Esophagus muscularis mucosa (tissue), 3 donors: Measurements from ENCODE around the gene KLK7.

Source experiments
- POLR2A ChIP-seq: fragments of 450-650 bp; IDR thresholded peaks from one replicate; pipeline ENCODE4 v1.6.1; 2017; ENCODE audit warnings: antibody characterized with exemption, moderate library complexity, mild to moderate bottlenecking, low read depth
- POLR2AphosphoS5 ChIP-seq, 2 donors: sonication (generic); formaldehyde crosslinking; IDR thresholded peaks; one replicate each; pipeline ENCODE4 v1.6.1; 2017; ENCODE audit warnings: antibody characterized with exemption in 2 of 2
- TF ChIP-seq, protein P1 (sequence below), 3 experiments: fragments of 200-600 bp in 2 of 3; fragments of 450-650 bp in 1 of 3; sonication (generic) in 2 of 3; IDR thresholded peaks; one replicate each; pipeline ENCODE4 v1.5.1; 2017 to 2019; ENCODE audit warnings: antibody characterized with exemption in 3 of 3, mild to moderate bottlenecking in 2 of 3, moderate library complexity in 1 of 3

DNA sequence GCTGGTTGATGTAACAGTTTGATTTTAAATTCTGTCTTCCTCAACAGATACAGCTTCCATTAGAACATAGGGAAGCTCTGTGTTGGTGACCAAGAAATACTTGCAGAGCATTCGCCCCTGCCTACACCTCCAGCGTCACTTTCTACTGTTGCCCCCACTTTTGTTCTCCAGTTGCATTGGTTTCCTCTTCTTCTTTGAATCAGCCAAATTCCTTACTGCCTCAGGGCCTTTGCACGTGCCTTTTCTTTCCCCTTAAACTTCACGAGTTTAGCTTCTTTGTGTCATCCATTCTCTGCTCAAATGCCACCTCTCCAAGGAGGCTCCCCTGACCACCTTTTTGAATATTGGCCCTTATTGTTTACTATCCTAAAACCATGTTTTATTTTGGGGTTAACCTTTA lies 36.6 kb downstream of the KLK7 start:
- TF ChIP-seq, protein P1, sequence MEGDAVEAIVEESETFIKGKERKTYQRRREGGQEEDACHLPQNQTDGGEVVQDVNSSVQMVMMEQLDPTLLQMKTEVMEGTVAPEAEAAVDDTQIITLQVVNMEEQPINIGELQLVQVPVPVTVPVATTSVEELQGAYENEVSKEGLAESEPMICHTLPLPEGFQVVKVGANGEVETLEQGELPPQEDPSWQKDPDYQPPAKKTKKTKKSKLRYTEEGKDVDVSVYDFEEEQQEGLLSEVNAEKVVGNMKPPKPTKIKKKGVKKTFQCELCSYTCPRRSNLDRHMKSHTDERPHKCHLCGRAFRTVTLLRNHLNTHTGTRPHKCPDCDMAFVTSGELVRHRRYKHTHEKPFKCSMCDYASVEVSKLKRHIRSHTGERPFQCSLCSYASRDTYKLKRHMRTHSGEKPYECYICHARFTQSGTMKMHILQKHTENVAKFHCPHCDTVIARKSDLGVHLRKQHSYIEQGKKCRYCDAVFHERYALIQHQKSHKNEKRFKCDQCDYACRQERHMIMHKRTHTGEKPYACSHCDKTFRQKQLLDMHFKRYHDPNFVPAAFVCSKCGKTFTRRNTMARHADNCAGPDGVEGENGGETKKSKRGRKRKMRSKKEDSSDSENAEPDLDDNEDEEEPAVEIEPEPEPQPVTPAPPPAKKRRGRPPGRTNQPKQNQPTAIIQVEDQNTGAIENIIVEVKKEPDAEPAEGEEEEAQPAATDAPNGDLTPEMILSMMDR (IDR thresholded peaks at IDR 0.05): no peak
- TF ChIP-seq POLR2AphosphoS5 (IDR thresholded peaks at IDR 0.05): no peak
- no peak for TF ChIP-seq POLR2A
